GM12801 (cell line): ENCODE measurements around the gene NTPCR.

Experiments
- CTCF ChIP-seq: IDR thresholded peaks from one replicate; pipeline ENCODE4 v1.5.1; 2011; ENCODE audit warnings: control low read depth; ENCODE audit not compliant: insufficient read length; ENCODE audit errors: extremely low read depth

The NTPCR gene

GRCh38 chr1:232978815-232979214, 28.4 kb downstream of the NTPCR start:
- no peak for TF ChIP-seq CTCF

- TF ChIP-seq CTCF, result no peak
Measured at GRCh38 chr1:232979558-232979957, 29.1 kb downstream of the NTPCR start.

- no peak for TF ChIP-seq CTCF
Measured at GRCh38 chr1:232980355-232980978, 30.1 kb downstream of the NTPCR start.

GRCh38 chr1:232980986-232981560, 30.7 kb downstream of the NTPCR start:
- no peak for TF ChIP-seq CTCF

- no peak for TF ChIP-seq CTCF
Measured at GRCh38 chr1:232982238-232982944, 32.0 kb downstream of the NTPCR start.

- TF ChIP-seq CTCF, result no peak
Measured at GRCh38 chr1:232983375-232983774, 33.0 kb downstream of the NTPCR start.

- no peak for TF ChIP-seq CTCF
Measured at GRCh38 chr1:232983817-232984567, 33.6 kb downstream of the NTPCR start.
